Muscle layer of colon (tissue), 2 donors: ENCODE results near the gene PFN2.
A peak's percentile ranks its signal among the peaks of the same experiment; 100 is the strongest.

ENCODE experiments used
- H3K27ac ChIP-seq: one replicate; pipeline ENCODE4 v1.7.0; 2013; ENCODE audit warnings: low read depth, mild to moderate bottlenecking, low read length, moderate library complexity
- H3K27me3 ChIP-seq, 2 donors: one replicate each; pipeline ENCODE4 v1.7.0; 2013; ENCODE audit warnings: low read length in 2 of 2, mild to moderate bottlenecking in 2 of 2; ENCODE audit not compliant: insufficient read depth in 2 of 2, control insufficient read depth in 1 of 2
- H3K36me3 ChIP-seq: one replicate; pipeline ENCODE4 v1.7.0; 2013; ENCODE audit warnings: mild to moderate bottlenecking, low read length; ENCODE audit not compliant: insufficient read depth
- H3K4me1 ChIP-seq: one replicate; pipeline ENCODE4 v1.7.0; 2013; ENCODE audit warnings: mild to moderate bottlenecking, low read length; ENCODE audit not compliant: insufficient read depth
- H3K4me3 ChIP-seq, 2 donors: one replicate each; pipeline ENCODE4 v1.7.0; 2013; ENCODE audit warnings: low read length in 2 of 2, low read depth in 1 of 2, mild to moderate bottlenecking in 1 of 2, moderate library complexity in 1 of 2
- H3K9ac ChIP-seq: one replicate; pipeline ENCODE4 v1.7.0; 2013; ENCODE audit warnings: low read length
- H3K9me3 ChIP-seq: one replicate; pipeline ENCODE4 v1.7.0; 2013; ENCODE audit warnings: mild to moderate bottlenecking, low read length
- donor health status: abdominal sarcoma.
- donor health status: Adenocarcinoma of cecum.

Gene PFN2

DNA sequence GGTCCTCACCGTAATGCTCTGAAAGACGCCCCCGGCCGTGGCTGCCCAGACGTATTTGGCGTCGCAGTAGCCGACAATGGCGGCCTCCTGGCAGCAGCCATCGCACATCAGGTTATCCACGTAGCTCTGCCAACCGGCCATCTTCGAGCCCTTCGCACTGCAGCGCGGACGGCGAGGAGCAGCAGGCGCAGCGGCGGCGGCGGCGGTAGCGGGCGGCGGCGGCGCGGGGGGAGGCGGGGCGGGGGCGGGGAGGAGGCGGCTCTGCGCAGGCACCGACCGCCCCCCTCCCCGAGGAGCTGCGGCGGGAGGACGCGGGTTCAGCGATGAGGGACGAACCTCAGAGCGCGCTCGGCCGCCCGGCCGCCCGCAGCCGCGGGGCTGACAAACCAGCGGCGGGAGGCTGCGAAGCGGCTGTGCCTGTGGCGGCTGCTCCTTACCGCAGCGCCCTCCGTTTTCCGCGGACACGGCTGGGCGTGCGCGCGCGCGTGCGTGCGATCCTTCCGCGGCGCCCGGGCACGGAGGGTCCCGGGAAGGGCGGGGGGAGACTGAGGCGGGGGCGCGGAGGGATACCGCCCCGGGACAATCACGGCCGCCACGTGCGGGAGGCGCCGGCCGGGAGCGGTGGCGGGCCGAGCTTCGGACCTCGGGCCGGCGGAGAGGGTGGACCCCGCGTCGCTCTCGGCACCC is at the start of gene PFN2:
Gene PFN2, minus strand, starts transcription at position 180 of the 687 bp plus-strand sequence. Its CDS starts 39 bp downstream, at position 141.
- peak within 1 kb of the TSS; percentile 57 for H3K9ac ChIP-seq
- H3K4me1 ChIP-seq = peaks cover 35% of the 10 kb centered on the region
- H3K4me3 ChIP-seq = peak within 1 kb of the TSS; percentile 86 to 93
- no peaks in the 10 kb centered on the region for H3K27me3 ChIP-seq
- peaks cover 6% of the 10 kb centered on the region for H3K36me3 ChIP-seq
- H3K27ac ChIP-seq = peak within 1 kb of the TSS; percentile 93
- H3K9me3 ChIP-seq = no peaks in the 10 kb centered on the region

DNA sequence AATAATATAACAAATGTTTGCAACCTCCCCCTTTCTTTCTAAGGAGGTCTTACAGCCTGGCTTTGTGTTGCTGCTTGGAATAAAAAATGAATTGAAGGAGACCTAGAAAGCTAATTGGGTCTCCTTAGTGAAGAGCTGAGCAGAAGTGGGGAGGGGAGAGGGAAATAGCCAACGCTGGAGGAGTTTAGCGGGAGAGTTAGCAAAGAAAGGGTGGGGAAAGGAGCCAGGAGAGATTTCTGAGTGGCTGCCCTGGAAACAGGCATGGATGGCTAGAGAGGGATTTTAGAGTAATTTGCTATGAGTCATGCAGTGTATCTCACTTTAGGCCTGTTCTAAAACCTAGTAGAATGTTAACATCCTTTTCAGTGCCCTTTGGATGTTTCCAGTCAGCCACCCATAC is 45.2 kb upstream of the PFN2 start:
- Histone ChIP-seq H3K4me1 (no peaks in the 10 kb centered on the region), H3K9ac (no peak overlapping the region), H3K9me3 (no peaks in the 10 kb centered on the region), H3K27me3 (no peaks in the 10 kb centered on the region), H3K4me3 (no peak overlapping the region), H3K36me3 (no peaks in the 10 kb centered on the region), H3K27ac (no peak overlapping the region)

- Histone ChIP-seq H3K9ac (no peak overlapping the region), H3K4me1 (no peaks in the 10 kb centered on the region), H3K4me3 (no peak overlapping the region), H3K27me3 (no peaks in the 10 kb centered on the region), H3K36me3 (no peaks in the 10 kb centered on the region), H3K27ac (no peak overlapping the region), H3K9me3 (no peaks in the 10 kb centered on the region)
These were observed 44.1 kb upstream of the PFN2 start for GRCh38 chr3:150014782-150015181.

- Histone ChIP-seq H3K27ac (no peak overlapping the region), H3K9me3 (no peaks in the 10 kb centered on the region), H3K36me3 (no peaks in the 10 kb centered on the region), H3K27me3 (no peaks in the 10 kb centered on the region), H3K9ac (no peak overlapping the region), H3K4me1 (no peaks in the 10 kb centered on the region), H3K4me3 (no peak overlapping the region)
These were observed 43.1 kb upstream of the PFN2 start for GRCh38 chr3:150013801-150014200.

DNA sequence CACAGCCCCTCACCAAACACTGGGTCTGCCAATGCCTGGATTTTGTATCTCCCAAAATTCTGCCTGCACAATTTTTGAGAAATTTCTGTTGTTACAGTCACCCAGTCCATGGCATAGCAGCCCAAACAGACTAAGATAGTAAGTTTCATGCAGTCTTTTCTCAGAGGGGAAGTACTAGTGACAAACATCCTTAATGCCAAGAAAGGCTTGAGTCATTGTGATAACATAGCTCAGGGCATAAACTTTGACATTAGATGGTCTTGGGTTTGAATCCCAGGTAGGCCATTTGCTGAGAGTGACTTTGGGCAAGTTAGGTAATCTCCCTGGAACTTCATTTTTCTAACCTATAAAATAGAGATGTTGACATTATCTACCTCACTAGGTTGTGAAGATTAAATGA is 36.1 kb upstream of the PFN2 start:
- Histone ChIP-seq H3K4me1 (no peaks in the 10 kb centered on the region), H3K36me3 (no peaks in the 10 kb centered on the region), H3K4me3 (no peak overlapping the region), H3K27ac (no peak overlapping the region), H3K9ac (no peak overlapping the region), H3K9me3 (no peaks in the 10 kb centered on the region), H3K27me3 (no peaks in the 10 kb centered on the region)

- no peak overlapping the region for H3K4me3 ChIP-seq
These were observed 34.8 kb upstream of the PFN2 start for GRCh38 chr3:150005243-150006112.

GRCh38 chr3:150000641-150001040 is 29.9 kb upstream of the PFN2 start:
- Histone ChIP-seq H3K27ac (no peak overlapping the region), H3K4me1 (no peaks in the 10 kb centered on the region), H3K36me3 (no peaks in the 10 kb centered on the region), H3K9me3 (no peaks in the 10 kb centered on the region), H3K4me3 (no peak overlapping the region), H3K27me3 (no peaks in the 10 kb centered on the region), H3K9ac (no peak overlapping the region)

More at GRCh38 chr3:150005243-150006112, 34.8 kb upstream of the PFN2 start:
- Histone ChIP-seq H3K27ac (no peak overlapping the region), H3K9me3 (no peaks in the 10 kb centered on the region), H3K36me3 (no peaks in the 10 kb centered on the region), H3K9ac (no peak overlapping the region), H3K4me1 (no peaks in the 10 kb centered on the region), H3K27me3 (no peaks in the 10 kb centered on the region)

- H3K4me3 ChIP-seq = no peak overlapping the region
- no peak overlapping the region for H3K27ac ChIP-seq
- no peaks in the 10 kb centered on the region for H3K9me3 ChIP-seq
- no peaks in the 10 kb centered on the region for H3K27me3 ChIP-seq
- H3K9ac ChIP-seq = no peak overlapping the region
- no peaks in the 10 kb centered on the region for H3K4me1 ChIP-seq
- H3K36me3 ChIP-seq = no peaks in the 10 kb centered on the region
These were observed 28.7 kb upstream of the PFN2 start for GRCh38 chr3:149999421-149999820.

DNA sequence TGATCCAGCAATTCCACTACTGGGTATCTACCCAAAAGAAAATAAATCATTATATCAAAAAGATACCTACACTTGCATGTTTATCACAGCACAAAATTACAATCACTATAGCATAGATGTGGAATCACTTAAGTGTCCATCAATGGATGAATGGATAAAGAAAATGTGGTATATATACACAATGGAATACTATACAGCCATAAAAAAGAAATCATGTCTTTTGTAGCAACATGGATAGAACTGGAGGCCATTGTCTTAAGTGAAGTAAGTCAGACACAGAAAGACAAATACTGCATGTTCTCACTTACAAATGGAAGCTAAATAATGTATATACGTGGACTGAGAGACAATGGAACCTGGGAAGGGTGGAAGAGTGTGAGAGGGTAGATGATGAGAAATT is 28.3 kb upstream of the PFN2 start:
- Histone ChIP-seq H3K9me3 (no peaks in the 10 kb centered on the region), H3K4me3 (no peak overlapping the region), H3K4me1 (no peaks in the 10 kb centered on the region), H3K27me3 (no peaks in the 10 kb centered on the region), H3K9ac (no peak overlapping the region), H3K36me3 (no peaks in the 10 kb centered on the region), H3K27ac (no peak overlapping the region)

DNA sequence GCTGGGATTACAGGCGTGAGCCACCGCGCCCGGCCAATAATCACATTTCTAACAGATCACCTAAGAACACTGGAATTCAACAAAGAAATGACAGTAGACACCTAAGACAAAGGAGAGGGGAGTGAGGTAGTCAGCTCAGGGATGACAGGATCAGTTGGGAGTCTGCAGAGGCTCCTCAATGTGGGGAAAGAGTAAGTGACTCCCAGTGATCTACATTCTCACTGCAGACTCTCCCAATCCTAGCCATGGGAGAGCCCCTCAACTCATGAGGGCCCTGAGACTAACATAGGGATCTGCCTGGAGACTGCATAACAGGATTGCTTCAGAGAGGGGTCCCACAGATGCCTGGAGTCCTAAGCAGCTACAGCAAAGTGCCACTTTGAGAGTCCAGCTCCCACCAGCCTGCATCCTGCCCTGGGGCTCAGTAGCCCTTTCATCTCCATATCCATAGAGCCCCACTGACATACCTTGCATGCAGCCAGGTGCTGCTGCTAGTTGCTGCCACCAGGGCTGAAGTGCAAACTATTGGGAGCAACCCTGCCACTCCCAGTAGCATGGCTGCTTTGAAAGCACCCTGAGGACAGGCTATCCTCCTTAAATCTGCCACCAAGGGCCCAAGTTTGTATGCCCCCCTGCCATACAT is 21.8 kb upstream of the PFN2 start:
- Histone ChIP-seq H3K27ac (no peak overlapping the region), H3K4me1 (no peaks in the 10 kb centered on the region), H3K4me3 (no peak overlapping the region), H3K27me3 (no peaks in the 10 kb centered on the region), H3K9ac (no peak overlapping the region), H3K9me3 (peaks cover 4% of the 10 kb centered on the region), H3K36me3 (no peaks in the 10 kb centered on the region)

DNA sequence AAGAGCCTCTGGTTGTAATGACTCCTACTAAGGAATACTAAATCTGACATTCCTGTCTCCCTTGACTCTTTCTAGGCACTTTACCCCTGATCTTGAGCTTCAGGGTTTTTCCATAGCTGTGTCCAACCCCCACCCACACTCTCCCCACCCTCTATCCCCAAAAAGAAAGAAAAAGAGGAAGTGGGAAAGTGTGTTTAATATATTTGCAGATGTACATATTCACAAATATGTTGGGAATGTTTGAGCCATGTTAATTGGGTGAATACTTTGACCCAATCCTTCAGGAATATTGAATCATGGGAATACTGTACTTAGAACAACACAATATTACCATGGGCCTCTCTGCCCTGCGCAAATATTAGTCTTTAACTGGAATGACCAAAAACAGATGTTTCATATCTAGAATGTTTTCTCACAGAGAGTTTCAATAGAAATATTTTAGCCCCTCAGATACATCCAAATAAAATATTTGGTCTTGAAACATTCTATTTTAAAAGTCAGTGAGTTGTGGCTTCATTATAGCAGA is 19.8 kb upstream of the PFN2 start:
- no peaks in the 10 kb centered on the region for H3K4me1 ChIP-seq
- no peak overlapping the region for H3K9ac ChIP-seq
- H3K9me3 ChIP-seq = peaks cover 4% of the 10 kb centered on the region
- no peak overlapping the region for H3K27ac ChIP-seq
- no peaks in the 10 kb centered on the region for H3K36me3 ChIP-seq
- no peaks in the 10 kb centered on the region for H3K27me3 ChIP-seq
- no peak overlapping the region for H3K4me3 ChIP-seq
